Karpas-422 (cell line): ENCODE data around the gene OR52D1. TPM values are rescaled to one million over a fixed set of nuclear protein-coding genes. Genes with fewer than 3 reads are reported as not detected.

Experiments
- DNase-seq: peaks from one replicate; pipeline ENCODE4 v3.0.0-alpha.2; 2015
- H2AFZ ChIP-seq: fragments of 200-600 bp; sonication (generic); 2 replicates; pipeline ENCODE4 v1.6.1; 2014; ENCODE audit warnings: antibody characterized with exemption, low read length, mixed read lengths
- H3K27ac ChIP-seq: fragments of 200-600 bp; sonication (generic); 2 replicates; pipeline ENCODE4 v1.5.1; 2014; ENCODE audit warnings: mild to moderate bottlenecking, low read length, moderate library complexity
- H3K27me3 ChIP-seq: fragments of 200-600 bp; sonication (generic); 2 replicates; pipeline ENCODE4 v1.6.1; 2014; ENCODE audit warnings: low read length, mixed read lengths
- H3K36me3 ChIP-seq: fragments of 200-600 bp; sonication (generic); 2 replicates; pipeline ENCODE4 v1.6.1; 2014; ENCODE audit warnings: low read length, mixed read lengths; ENCODE audit not compliant: insufficient read depth
- H3K4me1 ChIP-seq: fragments of 200-600 bp; sonication (generic); 2 replicates; pipeline ENCODE4 v1.6.1; 2014; ENCODE audit warnings: mild to moderate bottlenecking, low read length, mixed read lengths
- H3K4me2 ChIP-seq: fragments of 200-600 bp; sonication (generic); 2 replicates; pipeline ENCODE4 v1.6.1; 2014; ENCODE audit warnings: low read length, low read depth, mild to moderate bottlenecking; ENCODE audit not compliant: poor library complexity, severe bottlenecking
- H3K4me3 ChIP-seq: fragments of 200-600 bp; sonication (generic); 2 replicates; pipeline ENCODE4 v1.5.1; 2014; ENCODE audit warnings: mild to moderate bottlenecking, antibody characterized with exemption, low read length, mixed read lengths
- H3K79me2 ChIP-seq: fragments of 200-600 bp; sonication (generic); 2 replicates; pipeline ENCODE4 v1.6.1; 2014; ENCODE audit warnings: mild to moderate bottlenecking, low read length, mixed read lengths
- H3K9ac ChIP-seq: fragments of 200-600 bp; sonication (generic); 2 replicates; pipeline ENCODE4 v1.6.0; 2014; ENCODE audit warnings: low read length
- H3K9me2 ChIP-seq: fragments of 200-600 bp; sonication (generic), shearing (Covaris generic); replicated peaks from 2 replicates; pipeline ENCODE4 v1.6.0; 2014; ENCODE audit warnings: mild to moderate bottlenecking, low read length, moderate library complexity; ENCODE audit not compliant: insufficient read depth
- H3K9me3 ChIP-seq: fragments of 300-700, 200-600 bp; sonication (generic); 2 replicates; pipeline ENCODE4 v1.6.1; 2014; ENCODE audit warnings: low read length, mixed read lengths
- H4K20me1 ChIP-seq: fragments of 200-600 bp; sonication (generic); 2 replicates; pipeline ENCODE4 v1.6.1; 2014; ENCODE audit warnings: mild to moderate bottlenecking, antibody characterized with exemption, low read length, low read depth; ENCODE audit not compliant: insufficient read depth
- total RNA-seq: library from RNA; depleted of rRNA; stranded (reverse); fragments of >200 nt; shearing (Covaris generic); gene quantifications from 2 replicates; pipeline ENCODE4 v1.2.3, GENCODE V29; 2014; ENCODE audit warnings: low replicate concordance

Gene OR52D1
- total RNA-seq, 1 experiment from 2014 or later: not detected

GRCh38 chr11:5505363-5506048, 17.0 kb downstream of the OR52D1 start:
- Histone ChIP-seq H3K9me3 (no peaks in the 10 kb centered on the region), H2AFZ (no peak overlapping the region), H3K4me3 (no peak overlapping the region), H3K36me3 (no peaks in the 10 kb centered on the region), H3K79me2 (no peaks in the 10 kb centered on the region), H3K27ac (no peak overlapping the region), H4K20me1 (no peaks in the 10 kb centered on the region), H3K9me2 (no peaks in the 10 kb centered on the region), H3K4me1 (no peaks in the 10 kb centered on the region), H3K27me3 (no peaks in the 10 kb centered on the region), H3K4me2 (no peak overlapping the region), H3K9ac (no peak overlapping the region)
- DNase-seq: no peak

GRCh38 chr11:5507177-5507932, 18.9 kb downstream of the OR52D1 start:
- H3K4me2 ChIP-seq: no peak overlapping the region
- no peaks in the 10 kb centered on the region for H3K9me2 ChIP-seq
- no peak overlapping the region for H2AFZ ChIP-seq
- H3K4me1 ChIP-seq: no peaks in the 10 kb centered on the region
- no peaks in the 10 kb centered on the region for H3K9me3 ChIP-seq
- no peaks in the 10 kb centered on the region for H3K79me2 ChIP-seq
- DNase-seq: no peak
- no peaks in the 10 kb centered on the region for H4K20me1 ChIP-seq
- no peaks in the 10 kb centered on the region for H3K36me3 ChIP-seq
- no peaks in the 10 kb centered on the region for H3K27me3 ChIP-seq
- no peak overlapping the region for H3K27ac ChIP-seq
- H3K9ac ChIP-seq: no peak overlapping the region
- H3K4me3 ChIP-seq: no peak overlapping the region

- H3K27ac ChIP-seq: no peak overlapping the region
- DNase-seq: no peak
- H3K4me3 ChIP-seq: no peak overlapping the region
- H3K9me3 ChIP-seq: no peaks in the 10 kb centered on the region
- H2AFZ ChIP-seq: no peak overlapping the region
- no peaks in the 10 kb centered on the region for H4K20me1 ChIP-seq
- H3K4me2 ChIP-seq: no peak overlapping the region
- no peaks in the 10 kb centered on the region for H3K27me3 ChIP-seq
- H3K79me2 ChIP-seq: no peaks in the 10 kb centered on the region
- H3K9me2 ChIP-seq: no peaks in the 10 kb centered on the region
- H3K36me3 ChIP-seq: no peaks in the 10 kb centered on the region
- no peak overlapping the region for H3K9ac ChIP-seq
- no peaks in the 10 kb centered on the region for H3K4me1 ChIP-seq
These were observed 19.4 kb downstream of the OR52D1 start for GRCh38 chr11:5507933-5508305.

GRCh38 chr11:5508605-5509004, 20.1 kb downstream of the OR52D1 start:
- H3K9ac ChIP-seq: no peak overlapping the region
- no peaks in the 10 kb centered on the region for H3K9me2 ChIP-seq
- H3K27ac ChIP-seq: no peak overlapping the region
- no peaks in the 10 kb centered on the region for H3K27me3 ChIP-seq
- no peaks in the 10 kb centered on the region for H4K20me1 ChIP-seq
- H2AFZ ChIP-seq: no peak overlapping the region
- H3K9me3 ChIP-seq: no peaks in the 10 kb centered on the region
- H3K4me2 ChIP-seq: no peak overlapping the region
- no peak for DNase-seq
- no peaks in the 10 kb centered on the region for H3K79me2 ChIP-seq
- no peaks in the 10 kb centered on the region for H3K36me3 ChIP-seq
- no peak overlapping the region for H3K4me3 ChIP-seq
- no peaks in the 10 kb centered on the region for H3K4me1 ChIP-seq

- no peak for DNase-seq
- Histone ChIP-seq H4K20me1 (no peaks in the 10 kb centered on the region), H3K4me2 (no peak within 1 kb of the TSS), H3K4me3 (no peak within 1 kb of the TSS), H3K9me3 (no peaks in the 10 kb centered on the region), H2AFZ (no peak within 1 kb of the TSS), H3K36me3 (no peaks in the 10 kb centered on the region), H3K27me3 (no peaks in the 10 kb centered on the region), H3K27ac (no peak within 1 kb of the TSS), H3K79me2 (no peaks in the 10 kb centered on the region), H3K9me2 (no peaks in the 10 kb centered on the region), H3K9ac (no peak within 1 kb of the TSS), H3K4me1 (no peaks in the 10 kb centered on the region)
These were observed 21.3 kb downstream of the OR52D1 start, which contains the start of gene UBQLN3 for GRCh38 chr11:5509803-5510202. Gene UBQLN3 (minus strand): TSS chr11:5509957. CDS start chr11:5509558, 399 bp downstream.

GRCh38 chr11:5514841-5515240, 26.4 kb downstream of the OR52D1 start:
- Histone ChIP-seq H3K4me1 (no peaks in the 10 kb centered on the region), H3K79me2 (no peaks in the 10 kb centered on the region), H2AFZ (no peak overlapping the region), H3K4me2 (no peak overlapping the region), H4K20me1 (no peaks in the 10 kb centered on the region), H3K27me3 (no peaks in the 10 kb centered on the region), H3K9me3 (no peaks in the 10 kb centered on the region), H3K9ac (no peak overlapping the region), H3K36me3 (no peaks in the 10 kb centered on the region), H3K4me3 (no peak overlapping the region), H3K9me2 (no peaks in the 10 kb centered on the region), H3K27ac (no peak overlapping the region)
- DNase-seq: no peak

- Histone ChIP-seq H3K4me3 (no peak within 1 kb of the TSS), H3K36me3 (no peaks in the 10 kb centered on the region)
These were observed 28.1 kb downstream of the OR52D1 start, which contains the start of gene UBQLNL for GRCh38 chr11:5516599-5516998. Gene UBQLNL (minus strand): TSS chr11:5516699. CDS start chr11:5516441, 258 bp downstream.

GRCh38 chr11:5521540-5521939, 33.1 kb downstream of the OR52D1 start:
- Histone ChIP-seq H3K4me1 (no peaks in the 10 kb centered on the region), H3K79me2 (no peaks in the 10 kb centered on the region), H2AFZ (no peak overlapping the region), H3K4me3 (no peak overlapping the region), H4K20me1 (no peaks in the 10 kb centered on the region), H3K4me2 (no peak overlapping the region), H3K36me3 (no peaks in the 10 kb centered on the region), H3K9me3 (no peaks in the 10 kb centered on the region), H3K9ac (no peak overlapping the region), H3K9me2 (no peaks in the 10 kb centered on the region), H3K27me3 (no peaks in the 10 kb centered on the region), H3K27ac (no peak overlapping the region)
- DNase-seq: no peak

More at GRCh38 chr11:5516599-5516998, 28.1 kb downstream of the OR52D1 start, which contains the start of gene UBQLNL:
- DNase-seq: no peak
- Histone ChIP-seq H3K9me3 (no peaks in the 10 kb centered on the region), H3K27me3 (no peaks in the 10 kb centered on the region), H2AFZ (no peak within 1 kb of the TSS), H3K9ac (no peak within 1 kb of the TSS), H3K27ac (no peak within 1 kb of the TSS), H3K4me2 (no peak within 1 kb of the TSS), H3K9me2 (no peaks in the 10 kb centered on the region), H4K20me1 (no peaks in the 10 kb centered on the region), H3K79me2 (no peaks in the 10 kb centered on the region), H3K4me1 (no peaks in the 10 kb centered on the region)
